H1 (cell line): Measurements from ENCODE around the gene PGLYRP4.

ENCODE experiments used
- KDM5A ChIP-seq: fragments of 200-600 bp; IDR thresholded peaks from 2 replicates; pipeline ENCODE4 v1.7.1; 2012; ENCODE audit warnings: mild to moderate bottlenecking, low read length, inconsistent platforms, mixed read lengths
- TAF7 ChIP-seq: optimal IDR thresholded peaks from 2 replicates; pipeline ENCODE3; 2011; ENCODE audit warnings: low read depth, mild to moderate bottlenecking, inconsistent platforms, low read length, moderate library complexity, borderline replicate concordance
- TF ChIP-seq, protein P1 (sequence below), 3 experiments: IDR thresholded peaks; 1 replicate in 2 of 3; 2 replicates in 1 of 3; pipeline versions ENCODE4 v1.5.1 to v1.6.1; 2011; ENCODE audit warnings: low read length in 3 of 3, mild to moderate bottlenecking in 3 of 3, inconsistent platforms in 2 of 3, low read depth in 1 of 3, moderate library complexity in 1 of 3; ENCODE audit not compliant: insufficient read depth in 1 of 3; ENCODE audit errors: control extremely low read depth in 1 of 3

DNA sequence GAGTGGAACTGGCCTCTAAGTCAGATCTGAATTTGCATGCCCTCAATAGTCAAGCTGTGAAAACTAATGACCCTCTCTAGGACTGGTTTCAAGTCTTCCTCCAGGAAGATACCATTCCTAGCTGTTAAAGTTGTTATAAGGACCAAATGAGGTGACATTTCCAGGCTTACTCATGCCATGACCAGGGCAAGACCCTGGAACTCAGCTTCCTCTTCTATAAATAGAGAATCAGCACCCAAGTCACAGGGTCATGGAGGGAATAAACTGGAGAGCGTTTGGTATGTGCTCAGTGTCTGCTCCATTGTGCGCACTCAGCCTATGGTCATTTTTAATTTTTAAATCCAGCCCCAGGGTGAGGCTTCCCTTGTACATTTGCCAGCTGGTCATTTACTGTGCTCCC lies 11.5 kb upstream of the PGLYRP4 start:
- TF ChIP-seq TAF7 (no peak), KDM5A (no peak)
- TF ChIP-seq, protein P1, sequence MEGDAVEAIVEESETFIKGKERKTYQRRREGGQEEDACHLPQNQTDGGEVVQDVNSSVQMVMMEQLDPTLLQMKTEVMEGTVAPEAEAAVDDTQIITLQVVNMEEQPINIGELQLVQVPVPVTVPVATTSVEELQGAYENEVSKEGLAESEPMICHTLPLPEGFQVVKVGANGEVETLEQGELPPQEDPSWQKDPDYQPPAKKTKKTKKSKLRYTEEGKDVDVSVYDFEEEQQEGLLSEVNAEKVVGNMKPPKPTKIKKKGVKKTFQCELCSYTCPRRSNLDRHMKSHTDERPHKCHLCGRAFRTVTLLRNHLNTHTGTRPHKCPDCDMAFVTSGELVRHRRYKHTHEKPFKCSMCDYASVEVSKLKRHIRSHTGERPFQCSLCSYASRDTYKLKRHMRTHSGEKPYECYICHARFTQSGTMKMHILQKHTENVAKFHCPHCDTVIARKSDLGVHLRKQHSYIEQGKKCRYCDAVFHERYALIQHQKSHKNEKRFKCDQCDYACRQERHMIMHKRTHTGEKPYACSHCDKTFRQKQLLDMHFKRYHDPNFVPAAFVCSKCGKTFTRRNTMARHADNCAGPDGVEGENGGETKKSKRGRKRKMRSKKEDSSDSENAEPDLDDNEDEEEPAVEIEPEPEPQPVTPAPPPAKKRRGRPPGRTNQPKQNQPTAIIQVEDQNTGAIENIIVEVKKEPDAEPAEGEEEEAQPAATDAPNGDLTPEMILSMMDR (IDR thresholded peaks at IDR 0.05; ENCODE audit: control extremely low read depth in 1 of 3, insufficient read depth in 1 of 3, low read depth in 1 of 3, low read length in 3 of 3) = no peak
